Glutamatergic neuron (in vitro differentiated cells): Measurements from ENCODE around the gene ADK. TPM values are rescaled to one million over a fixed set of nuclear protein-coding genes. Genes with fewer than 3 reads are reported as not detected.
A peak's percentile ranks its signal among the peaks of the same experiment; 100 is the strongest.

ENCODE experiments used
- DNase-seq: peaks from one replicate; pipeline ENCODE4 v3.0.0; 2022
- H3K27ac Mint-ChIP-seq: one replicate; pipeline ENCODE4 v1.8.0; 2020; ENCODE audit warnings: mild to moderate bottlenecking, mixed read lengths, inconsistent platforms; ENCODE audit not compliant: unreplicated experiment
- H3K27me3 Mint-ChIP-seq: one replicate; pipeline ENCODE4 v1.8.0; 2020; ENCODE audit warnings: mild to moderate bottlenecking, moderate library complexity, mixed read lengths, inconsistent platforms; ENCODE audit not compliant: unreplicated experiment
- H3K36me3 Mint-ChIP-seq: one replicate; pipeline ENCODE4 v1.8.0; 2020; ENCODE audit warnings: mild to moderate bottlenecking, mixed read lengths, inconsistent platforms; ENCODE audit not compliant: unreplicated experiment
- H3K4me1 Mint-ChIP-seq: one replicate; pipeline ENCODE4 v1.8.0; 2020; ENCODE audit warnings: mild to moderate bottlenecking, low read depth, mixed read lengths, inconsistent platforms; ENCODE audit not compliant: unreplicated experiment
- H3K4me3 Mint-ChIP-seq: one replicate; pipeline ENCODE4 v1.8.0; 2020; ENCODE audit warnings: mild to moderate bottlenecking, mixed read lengths, inconsistent platforms; ENCODE audit not compliant: unreplicated experiment
- H3K9me3 Mint-ChIP-seq: one replicate; pipeline ENCODE4 v1.8.0; 2020; ENCODE audit warnings: mild to moderate bottlenecking, moderate library complexity, mixed read lengths, inconsistent platforms; ENCODE audit not compliant: unreplicated experiment
- total RNA-seq: library from RNA; stranded (reverse); fragmentation: NEBNext Ultra II Directional; extraction: Animal tissue kit (Norgen Biotek cat#: 25700); gene quantifications from one replicate; pipeline ENCODE4 v1.2.1, GENCODE V29; 2021; ENCODE audit not compliant: unreplicated experiment
- TF ChIP-seq, protein P1 (sequence below): fragments of 200-600 bp; sonication (generic); IDR thresholded peaks from one replicate; pipeline ENCODE4 v1.5.0; 2021; ENCODE audit not compliant: partially characterized antibody, unreplicated experiment

Gene ADK
- total RNA-seq, 1 donor from 2014 or later = 16.4 TPM

DNA sequence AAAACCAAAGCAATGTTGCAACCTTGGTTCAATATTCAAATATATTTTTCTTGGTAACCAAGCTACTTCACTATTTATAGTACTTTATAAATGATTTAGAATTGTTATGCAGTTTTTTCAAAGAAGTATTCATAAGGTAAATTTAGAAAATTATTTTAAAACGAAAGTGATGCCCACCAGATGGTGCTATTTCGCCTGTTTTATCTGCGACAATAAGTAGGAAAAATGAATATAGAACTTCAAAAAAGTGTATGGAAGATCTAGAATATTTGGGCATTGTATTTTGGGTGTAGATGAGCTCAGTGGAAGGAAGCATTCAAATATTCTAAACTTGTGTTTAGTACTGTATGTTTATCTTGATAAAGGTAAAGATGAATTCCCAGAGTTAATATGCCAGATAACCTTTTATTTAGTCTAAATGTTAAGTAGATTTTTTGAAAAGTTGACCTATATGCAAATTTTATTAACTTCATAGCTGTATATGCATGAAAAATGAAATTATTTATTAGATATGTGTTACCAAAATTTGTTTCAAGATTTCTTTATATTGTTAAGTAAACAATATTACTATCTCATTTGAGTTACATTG, 93.2 kb downstream of the ADK start:
- Mint-ChIP-seq H3K4me1 (peaks cover 2% of the 10 kb centered on the region), H3K9me3 (no peaks in the 10 kb centered on the region), H3K4me3 (no peak overlapping the region), H3K27ac (no peak overlapping the region), H3K27me3 (no peaks in the 10 kb centered on the region), H3K36me3 (no peaks in the 10 kb centered on the region)
- TF ChIP-seq, protein P1, sequence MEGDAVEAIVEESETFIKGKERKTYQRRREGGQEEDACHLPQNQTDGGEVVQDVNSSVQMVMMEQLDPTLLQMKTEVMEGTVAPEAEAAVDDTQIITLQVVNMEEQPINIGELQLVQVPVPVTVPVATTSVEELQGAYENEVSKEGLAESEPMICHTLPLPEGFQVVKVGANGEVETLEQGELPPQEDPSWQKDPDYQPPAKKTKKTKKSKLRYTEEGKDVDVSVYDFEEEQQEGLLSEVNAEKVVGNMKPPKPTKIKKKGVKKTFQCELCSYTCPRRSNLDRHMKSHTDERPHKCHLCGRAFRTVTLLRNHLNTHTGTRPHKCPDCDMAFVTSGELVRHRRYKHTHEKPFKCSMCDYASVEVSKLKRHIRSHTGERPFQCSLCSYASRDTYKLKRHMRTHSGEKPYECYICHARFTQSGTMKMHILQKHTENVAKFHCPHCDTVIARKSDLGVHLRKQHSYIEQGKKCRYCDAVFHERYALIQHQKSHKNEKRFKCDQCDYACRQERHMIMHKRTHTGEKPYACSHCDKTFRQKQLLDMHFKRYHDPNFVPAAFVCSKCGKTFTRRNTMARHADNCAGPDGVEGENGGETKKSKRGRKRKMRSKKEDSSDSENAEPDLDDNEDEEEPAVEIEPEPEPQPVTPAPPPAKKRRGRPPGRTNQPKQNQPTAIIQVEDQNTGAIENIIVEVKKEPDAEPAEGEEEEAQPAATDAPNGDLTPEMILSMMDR = peak; percentile 76
- DNase-seq = no peak

DNA sequence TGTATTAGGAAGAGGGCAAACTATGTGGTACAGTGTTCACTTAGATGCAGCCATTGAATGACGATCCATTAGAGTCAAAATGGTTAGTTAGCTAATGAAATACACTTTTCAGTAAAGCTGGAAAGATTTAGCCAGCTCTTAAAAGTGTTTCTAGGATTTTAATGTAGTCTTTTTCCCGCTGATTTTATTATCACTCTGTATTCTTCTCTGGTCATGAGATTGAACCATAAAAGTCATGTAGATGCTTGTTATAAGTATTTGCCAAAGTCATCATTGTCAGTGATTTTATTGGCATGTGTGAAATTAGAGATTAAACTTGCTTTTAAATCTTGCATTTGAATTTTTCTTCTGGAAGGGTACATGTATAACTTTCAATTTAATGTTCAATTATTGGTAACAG, 93.8 kb downstream of the ADK start:
- no peak overlapping the region for H3K4me3 Mint-ChIP-seq
- no peaks in the 10 kb centered on the region for H3K27me3 Mint-ChIP-seq
- H3K4me1 Mint-ChIP-seq = peaks cover 2% of the 10 kb centered on the region
- TF ChIP-seq, protein P1 = no peak
- no peaks in the 10 kb centered on the region for H3K36me3 Mint-ChIP-seq
- no peaks in the 10 kb centered on the region for H3K9me3 Mint-ChIP-seq
- no peak for DNase-seq
- no peak overlapping the region for H3K27ac Mint-ChIP-seq

GRCh38 chr10:74246495-74246894, 95.5 kb downstream of the ADK start:
- DNase-seq = no peak
- no peaks in the 10 kb centered on the region for H3K9me3 Mint-ChIP-seq
- H3K4me3 Mint-ChIP-seq = no peak overlapping the region
- no peaks in the 10 kb centered on the region for H3K27me3 Mint-ChIP-seq
- H3K27ac Mint-ChIP-seq = no peak overlapping the region
- no peaks in the 10 kb centered on the region for H3K36me3 Mint-ChIP-seq
- H3K4me1 Mint-ChIP-seq = peaks cover 2% of the 10 kb centered on the region
- TF ChIP-seq, protein P1 = no peak

- TF ChIP-seq, protein P1 = no peak
- H3K36me3 Mint-ChIP-seq = no peaks in the 10 kb centered on the region
- DNase-seq = no peak
- no peaks in the 10 kb centered on the region for H3K27me3 Mint-ChIP-seq
- peaks cover 2% of the 10 kb centered on the region for H3K4me1 Mint-ChIP-seq
- H3K27ac Mint-ChIP-seq = no peak overlapping the region
- H3K4me3 Mint-ChIP-seq = no peak overlapping the region
- no peaks in the 10 kb centered on the region for H3K9me3 Mint-ChIP-seq
Observed at GRCh38 chr10:74249865-74250264, 98.8 kb downstream of the ADK start.

DNA sequence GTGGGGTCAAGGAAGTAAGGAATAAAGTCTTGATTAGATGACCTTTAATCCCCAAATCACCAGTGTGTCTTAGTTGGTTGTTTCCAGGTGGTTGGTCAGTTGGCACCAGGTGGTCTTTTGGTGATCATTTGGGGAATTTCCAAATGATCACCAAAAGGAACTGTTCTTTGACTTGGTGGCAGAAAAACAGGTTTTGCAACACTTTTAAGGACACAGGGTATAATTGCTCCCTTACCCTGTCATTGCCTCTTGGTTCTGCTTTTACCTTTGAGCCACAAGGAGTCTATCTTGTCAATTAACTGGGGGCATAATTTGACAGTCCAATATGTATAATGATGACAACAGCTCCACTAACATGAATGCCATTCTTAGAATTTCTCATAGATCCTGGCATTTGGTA, 104.2 kb downstream of the ADK start:
- no peaks in the 10 kb centered on the region for H3K9me3 Mint-ChIP-seq
- TF ChIP-seq, protein P1 = no peak
- peaks cover 12% of the 10 kb centered on the region for H3K4me1 Mint-ChIP-seq
- H3K4me3 Mint-ChIP-seq = no peak overlapping the region
- H3K27ac Mint-ChIP-seq = no peak overlapping the region
- DNase-seq = no peak
- H3K27me3 Mint-ChIP-seq = no peaks in the 10 kb centered on the region
- H3K36me3 Mint-ChIP-seq = no peaks in the 10 kb centered on the region
